ENCODE results near the gene SDHA. TPM values are rescaled to one million over a fixed set of nuclear protein-coding genes. Genes with fewer than 3 reads are reported as not detected.
"Not testable (repeated sequence)": the region's sequence is repeated elsewhere in the genome, so short reads cannot be mapped to it uniquely, and the experiment has no call there.

SDHA gene
- total RNA-seq, 1 experiment from 2014 or later: 171 TPM

DNA sequence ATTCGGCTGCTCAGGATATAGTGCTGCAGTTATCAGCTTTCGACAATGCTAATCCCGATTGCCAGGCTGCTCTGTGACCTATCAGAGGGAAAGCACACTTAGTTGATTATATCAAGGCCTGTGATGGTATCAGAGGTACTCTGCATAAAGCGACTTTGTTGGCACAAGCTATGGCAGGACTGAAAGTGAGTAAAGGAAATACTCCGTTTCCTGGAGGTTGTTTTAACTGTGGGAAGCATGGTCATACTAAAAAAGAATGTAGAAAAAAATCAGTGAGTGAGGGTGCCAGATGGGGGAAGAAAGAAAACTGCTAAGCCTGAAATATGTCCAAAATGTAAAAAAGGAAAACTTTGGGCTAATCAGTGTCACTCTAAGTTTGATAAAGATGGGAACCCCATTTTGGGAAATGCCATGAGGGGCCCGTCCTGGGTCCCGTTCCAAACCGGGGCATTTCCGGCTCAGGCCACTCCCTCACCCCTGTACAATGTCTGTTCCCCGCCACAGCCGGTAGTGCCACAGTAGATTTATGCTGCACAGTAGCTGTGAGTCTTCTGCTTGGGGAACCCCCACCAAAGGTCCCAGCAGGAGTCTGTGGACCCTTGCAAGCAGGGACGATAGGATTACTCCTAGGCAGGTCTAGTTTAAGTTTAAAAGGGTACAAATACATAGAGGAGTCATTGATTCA, 25.7 kb downstream of the SDHA start:
- BruUV-seq (replicated peaks); ATAC-seq; H3K27ac ChIP-seq (ENCODE audit: low read length); H3K27me3 ChIP-seq (ENCODE audit: control insufficient read depth, insufficient read depth, low read length); POLR2A ChIA-PET; H3K4me3 ChIP-seq (ENCODE audit: low read depth in 2 of 2, low read length in 2 of 2); H3K9me3 ChIP-seq (ENCODE audit: control insufficient read depth, insufficient read depth, low read depth, low read length); CTCF ChIA-PET; H3K4me1 ChIP-seq (ENCODE audit: control insufficient read depth, insufficient read depth, low read length); DNase-seq (ENCODE audit: low read depth, low spot score); intact Hi-C loops (cut with micrococcal nuclease; ENCODE audit: unreplicated experiment); in situ Hi-C loops (cut with HindIII; ENCODE audit: low pct_unique_long_range_greater_than_20kb, low sequenced_read_pairs); H3K36me3 ChIP-seq (ENCODE audit: control insufficient read depth, insufficient read depth, low read length): not testable (repeated sequence)

DNA sequence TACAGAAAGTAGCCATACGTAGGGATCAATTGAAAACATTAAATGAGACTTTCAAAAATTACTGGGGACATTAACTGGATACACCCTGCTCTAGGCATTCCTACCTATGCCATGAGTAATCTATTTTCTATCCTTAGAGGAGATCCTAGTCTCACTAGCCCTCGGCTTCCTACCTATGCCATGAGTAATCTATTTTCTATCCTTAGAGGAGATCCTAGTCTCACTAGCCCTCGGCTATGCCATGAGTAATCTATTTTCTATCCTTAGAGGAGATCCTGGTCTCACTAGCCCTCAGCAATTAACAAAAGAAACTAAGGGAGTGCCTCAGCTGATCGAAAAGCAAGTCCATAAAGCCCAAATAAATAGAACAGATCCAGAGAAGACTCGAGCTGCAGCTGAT, 27.6 kb downstream of the SDHA start:
- ATAC-seq; DNase-seq (ENCODE audit: low read depth, low spot score); H3K4me3 ChIP-seq (ENCODE audit: low read depth in 2 of 2, low read length in 2 of 2); H3K36me3 ChIP-seq (ENCODE audit: control insufficient read depth, insufficient read depth, low read length); intact Hi-C loops (cut with micrococcal nuclease; ENCODE audit: unreplicated experiment); CTCF ChIA-PET; H3K27me3 ChIP-seq (ENCODE audit: control insufficient read depth, insufficient read depth, low read length); H3K4me1 ChIP-seq (ENCODE audit: control insufficient read depth, insufficient read depth, low read length); POLR2A ChIA-PET; H3K9me3 ChIP-seq (ENCODE audit: control insufficient read depth, insufficient read depth, low read depth, low read length); BruUV-seq (replicated peaks); in situ Hi-C loops (cut with HindIII; ENCODE audit: low pct_unique_long_range_greater_than_20kb, low sequenced_read_pairs); H3K27ac ChIP-seq (ENCODE audit: low read length): not testable (repeated sequence)

DNA sequence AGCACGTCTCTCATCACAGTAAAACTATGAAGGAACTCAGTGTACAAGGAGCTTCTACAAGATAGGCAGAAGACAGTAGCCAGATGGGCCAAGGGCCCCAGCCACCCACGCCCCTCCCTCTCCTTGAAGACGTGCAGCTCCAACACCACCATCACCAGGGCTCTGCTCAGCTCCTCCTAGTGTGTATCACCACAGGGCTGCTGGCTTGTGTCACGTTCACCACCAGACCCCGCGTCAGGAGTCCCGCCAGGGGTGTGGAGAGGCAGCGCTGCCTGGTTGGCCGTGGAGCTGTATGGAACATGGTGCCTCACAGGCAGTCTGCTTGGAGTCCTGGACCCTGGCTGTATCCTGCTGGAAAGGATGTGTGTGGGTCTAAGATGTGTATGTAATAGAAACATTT, 32.3 kb downstream of the SDHA start:
- CTCF ChIA-PET: interaction anchor here (0.6 kb wide), 1 partner anchor 21 kb away, joined by 6 read pairs; no protein-coding TSS in a partner anchor
- in situ Hi-C loops (cut with HindIII; ENCODE audit: low pct_unique_long_range_greater_than_20kb, low sequenced_read_pairs); POLR2A ChIA-PET; H3K27ac ChIP-seq (ENCODE audit: low read length); H3K4me1 ChIP-seq (ENCODE audit: control insufficient read depth, insufficient read depth, low read length); BruUV-seq (replicated peaks); H3K4me3 ChIP-seq (ENCODE audit: low read depth in 2 of 2, low read length in 2 of 2); H3K36me3 ChIP-seq (ENCODE audit: control insufficient read depth, insufficient read depth, low read length); intact Hi-C loops (cut with micrococcal nuclease; ENCODE audit: unreplicated experiment); DNase-seq (ENCODE audit: low read depth, low spot score); H3K9me3 ChIP-seq (ENCODE audit: control insufficient read depth, insufficient read depth, low read depth, low read length); H3K27me3 ChIP-seq (ENCODE audit: control insufficient read depth, insufficient read depth, low read length): not testable (repeated sequence)
- peak; percentile 62 for ATAC-seq

DNA sequence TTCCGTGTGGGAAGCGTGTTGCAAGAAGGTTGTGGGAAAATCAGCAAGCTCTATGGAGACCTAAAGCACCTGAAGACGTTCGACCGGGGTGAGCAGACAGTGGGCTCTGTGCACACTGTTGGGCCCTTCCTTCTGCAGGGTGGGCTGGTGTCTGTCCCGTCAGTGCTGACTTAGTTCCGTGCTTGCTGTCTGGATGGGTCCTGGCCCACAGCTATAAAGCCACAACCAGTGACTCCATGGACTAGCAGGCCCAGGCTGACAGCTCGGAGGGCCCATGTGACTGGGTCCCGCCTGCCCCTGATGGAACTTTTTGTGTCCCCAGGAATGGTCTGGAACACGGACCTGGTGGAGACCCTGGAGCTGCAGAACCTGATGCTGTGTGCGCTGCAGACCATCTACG, 32.9 kb downstream of the SDHA start:
- intact Hi-C loops (cut with micrococcal nuclease; ENCODE audit: unreplicated experiment); H3K36me3 ChIP-seq (ENCODE audit: control insufficient read depth, insufficient read depth, low read length); in situ Hi-C loops (cut with HindIII; ENCODE audit: low pct_unique_long_range_greater_than_20kb, low sequenced_read_pairs); POLR2A ChIA-PET; H3K27ac ChIP-seq (ENCODE audit: low read length); DNase-seq (ENCODE audit: low read depth, low spot score); H3K9me3 ChIP-seq (ENCODE audit: control insufficient read depth, insufficient read depth, low read depth, low read length); H3K27me3 ChIP-seq (ENCODE audit: control insufficient read depth, insufficient read depth, low read length); BruUV-seq (replicated peaks); CTCF ChIA-PET; H3K4me1 ChIP-seq (ENCODE audit: control insufficient read depth, insufficient read depth, low read length); H3K4me3 ChIP-seq (ENCODE audit: low read depth in 2 of 2, low read length in 2 of 2): not testable (repeated sequence)
- peak; percentile 58; the same call in 1 of the 2 replicates for ATAC-seq

DNA sequence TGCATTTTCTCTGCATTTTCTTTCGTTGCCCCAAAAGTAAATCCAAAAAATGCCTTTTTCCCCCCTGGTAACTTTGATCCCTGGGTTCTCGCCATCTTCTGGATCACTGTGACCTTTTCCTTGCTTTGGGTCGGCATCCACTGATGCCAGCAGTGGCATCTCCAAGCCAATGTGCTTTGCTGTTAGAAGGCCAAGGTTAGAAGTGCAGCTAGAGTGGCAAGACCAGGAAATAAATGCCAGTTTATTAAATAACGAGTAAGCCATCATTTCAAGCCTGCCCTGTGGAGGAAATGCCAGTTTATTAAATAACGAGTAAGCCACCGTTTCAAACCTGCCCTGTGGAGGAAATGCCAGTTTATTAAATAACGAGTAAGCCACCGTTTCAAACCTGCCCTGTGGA, 33.4 kb downstream of the SDHA start:
- ATAC-seq; H3K9me3 ChIP-seq (ENCODE audit: control insufficient read depth, insufficient read depth, low read depth, low read length); H3K4me3 ChIP-seq (ENCODE audit: low read depth in 2 of 2, low read length in 2 of 2); H3K4me1 ChIP-seq (ENCODE audit: control insufficient read depth, insufficient read depth, low read length); POLR2A ChIA-PET; BruUV-seq (replicated peaks); H3K36me3 ChIP-seq (ENCODE audit: control insufficient read depth, insufficient read depth, low read length); in situ Hi-C loops (cut with HindIII; ENCODE audit: low pct_unique_long_range_greater_than_20kb, low sequenced_read_pairs); DNase-seq (ENCODE audit: low read depth, low spot score); H3K27ac ChIP-seq (ENCODE audit: low read length); intact Hi-C loops (cut with micrococcal nuclease; ENCODE audit: unreplicated experiment); H3K27me3 ChIP-seq (ENCODE audit: control insufficient read depth, insufficient read depth, low read length); CTCF ChIA-PET: not testable (repeated sequence)

DNA sequence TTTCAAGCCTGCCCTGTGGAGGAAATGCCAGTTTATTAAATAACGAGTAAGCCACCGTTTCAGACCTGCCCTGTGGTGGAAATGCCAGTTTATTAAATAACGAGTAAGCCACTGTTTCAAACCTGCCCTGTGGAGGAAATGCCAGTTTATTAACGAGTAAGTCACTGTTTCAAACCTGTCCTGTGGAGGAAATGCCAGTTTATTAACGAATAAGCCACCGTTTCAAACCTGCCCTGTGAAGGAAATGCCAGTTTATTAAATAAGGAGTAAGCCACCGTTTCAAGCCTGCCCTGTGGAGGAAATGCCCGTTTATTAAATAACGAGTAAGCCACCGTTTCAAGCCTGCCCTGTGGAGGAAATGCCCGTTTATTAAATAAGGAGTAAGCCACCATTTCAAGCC, 33.9 kb downstream of the SDHA start:
- H3K4me3 ChIP-seq (ENCODE audit: low read depth in 2 of 2, low read length in 2 of 2); H3K27ac ChIP-seq (ENCODE audit: low read length): not testable (repeated sequence)

More for the DNA sequence above, 33.9 kb downstream of the SDHA start:
- POLR2A ChIA-PET; BruUV-seq (replicated peaks); intact Hi-C loops (cut with micrococcal nuclease; ENCODE audit: unreplicated experiment); H3K4me1 ChIP-seq (ENCODE audit: control insufficient read depth, insufficient read depth, low read length); H3K36me3 ChIP-seq (ENCODE audit: control insufficient read depth, insufficient read depth, low read length); H3K27me3 ChIP-seq (ENCODE audit: control insufficient read depth, insufficient read depth, low read length); in situ Hi-C loops (cut with HindIII; ENCODE audit: low pct_unique_long_range_greater_than_20kb, low sequenced_read_pairs); DNase-seq (ENCODE audit: low read depth, low spot score); H3K9me3 ChIP-seq (ENCODE audit: control insufficient read depth, insufficient read depth, low read depth, low read length); CTCF ChIA-PET; ATAC-seq: not testable (repeated sequence)

All from Panc1 (cell line).